SJCRH30 (cell line): ENCODE results near the gene GIGYF1. TPM values are rescaled to one million over a fixed set of nuclear protein-coding genes. Genes with fewer than 3 reads are reported as not detected.
"Not testable (repeated sequence)": the region's sequence is repeated elsewhere in the genome, so short reads cannot be mapped to it uniquely, and the experiment has no call there.

Experiments used
- DNase-seq, 2 experiments: peaks; one replicate each; pipeline ENCODE4 v3.0.0-alpha.2; 2015 to 2020
- H3K27ac ChIP-seq: fragments of 250-450 bp; sonication (Bioruptor Pico); 2 replicates; pipeline ENCODE4 v1.5.1; 2020; ENCODE audit warnings: mild to moderate bottlenecking, moderate library complexity
- H3K27me3 ChIP-seq: fragments of 250-450 bp; sonication (Bioruptor Pico); 2 replicates; pipeline ENCODE4 v1.5.1; 2020; ENCODE audit warnings: mild to moderate bottlenecking, moderate library complexity
- H3K36me3 ChIP-seq: fragments of 250-450 bp; sonication (Bioruptor Pico); 2 replicates; pipeline ENCODE4 v1.5.1; 2020; ENCODE audit warnings: mild to moderate bottlenecking, moderate library complexity
- H3K4me1 ChIP-seq: fragments of 250-450 bp; sonication (Bioruptor Pico); 2 replicates; pipeline ENCODE4 v1.5.1; 2020; ENCODE audit warnings: mild to moderate bottlenecking, moderate library complexity
- H3K4me3 ChIP-seq: fragments of 250-450 bp; sonication (Bioruptor Pico); 2 replicates; pipeline ENCODE4 v1.5.1; 2020; ENCODE audit warnings: mild to moderate bottlenecking, moderate library complexity
- H3K9me3 ChIP-seq: fragments of 250-450 bp; sonication (Bioruptor Pico); replicated peaks from 2 replicates; pipeline ENCODE4 v1.5.1; 2020; ENCODE audit warnings: mild to moderate bottlenecking, moderate library complexity
- total RNA-seq: library from RNA; depleted of rRNA; stranded (reverse); fragments of >200 nt; shearing (Covaris generic); gene quantifications from 2 replicates; pipeline ENCODE4 v1.2.3, GENCODE V29; 2014

Gene GIGYF1
- total RNA-seq, 1 experiment from 2014 or later: 22.6 TPM

DNA sequence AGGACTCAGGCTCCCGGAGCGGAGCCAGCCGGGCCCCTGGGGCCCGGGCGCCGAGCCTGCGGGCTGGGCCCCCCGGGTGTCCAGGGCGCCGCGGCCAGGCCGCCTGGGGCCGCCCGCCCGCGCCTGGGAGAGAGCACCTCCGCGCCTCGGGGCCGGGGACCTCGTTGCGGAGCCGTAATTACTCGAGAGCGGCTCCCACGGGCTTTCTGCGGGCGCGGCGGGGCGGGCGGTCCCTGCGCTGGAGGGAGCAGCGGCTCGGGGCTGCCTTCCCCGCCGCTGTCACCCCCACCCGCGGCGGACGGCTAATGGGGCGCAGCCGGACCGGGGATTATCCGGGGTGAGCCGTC is 19.0 kb downstream of the GIGYF1 start:
- no peak for DNase-seq
- no peak overlapping the region for H3K27ac ChIP-seq

DNA sequence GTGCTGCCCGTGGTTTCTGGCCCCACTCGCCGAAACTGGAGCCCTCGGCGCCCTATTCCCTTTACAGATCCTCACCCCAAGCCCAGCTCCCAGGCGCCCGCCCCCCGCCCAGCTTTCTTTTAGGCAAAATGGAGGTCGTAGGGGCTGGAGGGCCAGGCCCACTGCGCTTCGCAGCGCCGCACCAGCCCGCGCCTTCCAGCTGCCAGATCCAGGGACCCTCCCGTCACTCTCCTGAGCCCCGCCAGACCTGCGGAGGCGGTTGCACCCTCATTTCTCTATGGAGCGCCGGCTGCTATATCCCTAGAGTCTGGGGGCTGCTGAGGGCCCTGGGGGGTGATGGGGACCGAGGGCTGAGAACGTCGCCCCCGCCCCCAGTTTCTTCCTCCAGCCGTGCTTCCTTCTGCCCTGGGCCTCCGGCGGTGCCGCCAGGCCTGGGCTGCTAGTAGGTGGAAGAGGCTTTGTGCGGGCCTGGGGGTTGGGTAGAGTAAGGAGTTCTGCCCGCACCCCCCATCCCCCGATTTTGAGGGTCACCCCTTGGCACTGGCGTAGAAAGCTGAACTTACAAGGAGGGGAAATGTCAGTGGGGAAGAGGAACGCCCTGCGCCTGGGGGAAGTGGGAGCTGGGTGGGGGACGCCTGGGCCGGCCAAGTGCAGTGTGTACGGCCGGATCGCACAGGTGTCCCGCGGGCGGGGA is 19.5 kb downstream of the GIGYF1 start:
- Histone ChIP-seq H3K27ac (peak overlapping the region; percentile 6; the same call in 1 of the 2 replicates), H3K27me3 (no peaks in the 10 kb centered on the region), H3K36me3 (peaks cover 29% of the 10 kb centered on the region), H3K4me3 (peak overlapping the region; percentile 91), H3K9me3 (no peaks in the 10 kb centered on the region), H3K4me1 (no peaks in the 10 kb centered on the region)
- DNase-seq: peak in 1 of 2 experiments; percentile 48

More for the DNA sequence above, 19.0 kb downstream of the GIGYF1 start:
- no peaks in the 10 kb centered on the region for H3K4me1 ChIP-seq
- H3K9me3 ChIP-seq: no peaks in the 10 kb centered on the region
- peak overlapping the region; percentile 91 for H3K4me3 ChIP-seq
- H3K36me3 ChIP-seq: peaks cover 31% of the 10 kb centered on the region
- H3K27me3 ChIP-seq: no peaks in the 10 kb centered on the region

DNA sequence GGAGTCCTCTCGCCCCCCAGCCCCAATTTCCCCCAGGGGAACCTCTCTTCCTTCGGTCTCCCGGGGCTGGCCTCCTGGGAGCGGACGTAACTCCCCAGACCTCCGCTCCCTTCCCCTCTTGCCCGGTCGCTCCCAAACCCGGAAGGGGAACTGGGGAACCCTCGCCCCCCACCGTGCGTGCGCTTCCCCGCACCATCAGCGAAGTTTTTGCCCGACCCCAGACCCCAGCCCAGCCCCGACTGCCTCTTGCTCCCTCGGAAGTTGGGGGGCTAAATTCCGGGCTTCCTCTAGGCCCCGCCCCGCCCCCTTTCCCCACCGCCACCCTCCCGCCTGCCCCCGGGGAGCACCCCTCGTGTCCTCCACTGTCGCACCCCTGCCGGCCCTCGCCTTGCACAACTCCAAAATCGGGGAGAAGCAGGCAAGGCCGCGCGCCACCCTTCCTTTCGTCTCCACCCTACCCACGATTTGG is 20.1 kb downstream of the GIGYF1 start:
- Histone ChIP-seq H3K4me1 (no peaks in the 10 kb centered on the region), H3K9me3 (no peaks in the 10 kb centered on the region), H3K36me3 (peaks cover 23% of the 10 kb centered on the region), H3K27ac (peak overlapping the region; percentile 95; the same call in 1 of the 2 replicates), H3K4me3 (peak overlapping the region; percentile 91), H3K27me3 (no peaks in the 10 kb centered on the region)
- DNase-seq: peak in 1 of 2 experiments; percentile 46

DNA sequence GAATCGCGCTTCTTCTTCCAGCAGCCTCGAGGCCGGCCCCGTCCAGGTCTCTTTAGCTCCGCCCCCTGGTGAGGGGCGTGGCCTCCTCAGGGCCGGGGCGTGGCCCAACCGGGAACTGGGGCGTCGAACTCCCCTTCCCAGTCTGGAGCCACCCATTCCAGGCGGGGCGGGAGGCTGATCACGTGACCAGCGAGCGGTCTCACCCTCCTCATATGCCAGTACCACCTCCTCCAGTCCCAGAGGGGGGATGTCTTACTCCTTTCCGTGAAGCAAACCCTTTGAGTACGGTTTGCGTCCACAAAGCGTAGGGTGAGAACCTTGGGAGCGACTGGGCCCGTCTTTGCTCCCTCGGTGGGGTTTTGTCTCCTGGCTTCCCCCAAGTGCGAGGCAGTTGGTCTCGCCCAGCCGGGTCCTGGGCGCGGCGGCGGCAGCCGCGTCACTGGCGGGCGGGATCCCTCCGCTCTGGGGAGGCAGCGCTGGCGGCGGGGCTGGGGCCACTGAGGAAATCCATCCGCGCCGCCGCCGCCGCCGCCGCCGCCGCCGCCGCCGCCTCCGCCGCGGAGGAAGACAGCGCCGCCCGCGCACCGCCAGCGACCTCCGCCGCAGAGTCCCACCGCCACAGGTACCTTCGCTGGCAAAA is 20.6 kb downstream of the GIGYF1 start, which contains the start of gene GNB2:
TSS of gene GNB2 (plus strand) at position 439 of the 640 bp plus-strand sequence. CDS start 2,526 bp downstream, outside the sequence.
- peak; percentile 99 for DNase-seq
- Histone ChIP-seq H3K9me3 (no peaks in the 10 kb centered on the region), H3K27ac (peak within 1 kb of the TSS; percentile 95), H3K36me3 (peaks cover 17% of the 10 kb centered on the region), H3K27me3 (no peaks in the 10 kb centered on the region), H3K4me1 (no peaks in the 10 kb centered on the region), H3K4me3 (peak within 1 kb of the TSS; percentile 91)

DNA sequence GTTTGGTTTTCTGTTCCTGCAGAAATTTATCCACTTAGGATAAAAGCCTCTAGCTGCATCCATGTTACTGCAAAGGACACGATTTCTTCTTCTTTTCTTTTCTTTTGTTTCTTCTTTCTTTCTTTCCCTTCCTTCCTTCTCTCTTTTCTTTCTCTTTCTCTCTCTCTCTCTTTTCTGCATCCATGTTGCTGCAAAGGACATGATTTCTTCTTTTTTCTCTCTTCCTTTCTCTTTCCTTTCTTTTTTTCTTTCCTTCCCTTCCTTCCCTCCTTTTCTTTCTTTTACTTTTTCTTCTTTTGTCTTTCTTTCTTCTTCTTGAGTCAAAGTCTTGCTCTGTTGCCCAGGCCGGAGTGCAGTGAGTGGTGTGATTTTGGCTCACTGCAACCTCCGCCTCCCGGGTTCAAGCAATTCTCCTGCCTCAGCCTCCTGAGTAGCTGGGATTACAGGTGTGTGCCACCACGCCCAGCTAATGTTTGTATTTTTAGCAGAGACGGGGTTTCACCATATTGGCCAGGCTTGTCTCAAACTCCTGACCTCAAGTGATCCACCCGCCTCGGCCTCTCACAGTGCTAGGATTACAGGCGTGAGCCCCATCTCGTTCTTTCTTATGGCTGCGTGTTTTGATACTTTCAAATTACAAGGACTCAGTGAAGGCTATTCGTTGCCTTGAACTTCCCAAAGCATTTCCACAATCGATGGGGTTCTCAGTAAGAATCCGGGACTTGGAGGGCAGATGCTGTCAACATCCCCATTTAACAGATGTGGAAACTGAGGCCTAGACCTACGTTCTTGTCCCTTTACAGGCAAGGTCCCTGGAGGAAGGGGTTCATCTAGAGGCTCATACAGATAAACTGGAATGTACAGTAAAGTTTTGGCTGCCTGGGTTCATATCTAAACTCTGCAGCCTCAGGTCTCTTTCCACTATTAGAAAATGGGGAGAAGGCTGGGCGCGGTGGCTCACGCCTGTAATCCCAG is 22.4 kb downstream of the GIGYF1 start:
- no peak for DNase-seq
- Histone ChIP-seq H3K27me3 (no peaks in the 10 kb centered on the region), H3K36me3 (peaks cover 1% of the 10 kb centered on the region; the same call in 1 of the 2 replicates), H3K9me3 (no peaks in the 10 kb centered on the region), H3K27ac (no peak overlapping the region), H3K4me1 (no peaks in the 10 kb centered on the region), H3K4me3 (no peak overlapping the region)

DNA sequence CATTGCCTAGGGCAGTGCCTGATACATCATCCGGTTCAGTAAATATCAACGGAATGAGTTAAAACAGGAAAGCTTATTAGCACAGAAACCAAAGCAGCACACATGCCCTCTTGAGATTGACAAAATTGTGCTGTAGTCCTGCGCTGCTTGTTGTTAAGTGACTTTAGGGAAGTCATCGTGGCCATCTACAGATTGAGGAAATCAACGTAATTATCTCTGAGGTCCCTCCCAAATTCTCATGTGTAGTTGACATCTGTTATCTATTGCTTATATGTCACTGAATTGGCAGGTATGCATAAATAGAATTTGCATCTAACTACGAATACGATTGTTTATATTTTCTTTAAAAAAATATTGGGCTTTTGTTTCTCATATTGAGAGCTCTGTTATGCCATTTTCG is 24.0 kb downstream of the GIGYF1 start:
- Histone ChIP-seq H3K4me1 (no peaks in the 10 kb centered on the region), H3K4me3 (no peak overlapping the region), H3K36me3 (no peaks in the 10 kb centered on the region), H3K27ac (no peak overlapping the region), H3K9me3 (no peaks in the 10 kb centered on the region), H3K27me3 (no peaks in the 10 kb centered on the region)
- DNase-seq: no peak

DNA sequence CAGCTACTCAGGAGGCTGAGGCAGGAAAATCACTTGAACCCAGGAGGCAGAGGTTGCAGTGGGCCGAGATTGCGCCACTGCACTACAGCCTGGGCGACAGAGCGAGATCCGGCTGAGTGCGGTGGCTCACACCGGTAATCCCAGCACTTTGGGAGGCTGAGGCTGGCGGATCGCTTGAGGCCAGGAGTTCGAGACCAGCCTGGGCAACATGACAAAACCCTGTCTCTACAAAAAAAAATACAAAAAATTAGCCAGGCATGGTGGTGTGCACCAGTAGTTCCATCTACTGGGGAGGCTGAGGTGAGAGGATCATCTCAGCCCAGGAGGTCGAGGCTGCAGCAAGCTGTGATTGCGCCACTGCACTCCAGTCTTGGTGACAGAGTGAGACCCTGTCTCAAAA is 24.9 kb downstream of the GIGYF1 start:
- not testable (repeated sequence) for DNase-seq, H3K27me3 ChIP-seq, H3K4me1 ChIP-seq, H3K9me3 ChIP-seq, H3K36me3 ChIP-seq, H3K27ac ChIP-seq, H3K4me3 ChIP-seq

DNA sequence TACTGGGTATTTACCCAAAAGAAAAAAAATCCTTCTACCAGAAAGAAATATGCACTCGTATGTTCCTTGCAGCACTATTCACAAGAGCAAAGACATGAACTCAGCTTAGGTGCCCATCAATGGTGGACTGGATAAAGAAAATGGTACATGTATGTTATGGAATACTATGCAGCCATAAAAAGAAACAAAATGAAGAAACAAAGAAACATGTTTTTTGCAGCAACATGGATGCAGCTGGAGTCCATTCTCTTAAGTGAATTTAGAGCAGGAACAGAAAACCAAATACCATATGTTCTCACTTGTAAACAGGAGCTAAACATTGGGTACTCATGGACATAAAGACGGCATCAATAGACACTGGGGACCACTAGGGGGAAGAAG is 26.0 kb downstream of the GIGYF1 start:
- no peak for DNase-seq
- H3K27me3 ChIP-seq: no peaks in the 10 kb centered on the region
- H3K27ac ChIP-seq: no peak overlapping the region
- H3K9me3 ChIP-seq: no peaks in the 10 kb centered on the region
- H3K4me1 ChIP-seq: no peaks in the 10 kb centered on the region
- H3K4me3 ChIP-seq: no peak overlapping the region
- no peaks in the 10 kb centered on the region for H3K36me3 ChIP-seq

DNA sequence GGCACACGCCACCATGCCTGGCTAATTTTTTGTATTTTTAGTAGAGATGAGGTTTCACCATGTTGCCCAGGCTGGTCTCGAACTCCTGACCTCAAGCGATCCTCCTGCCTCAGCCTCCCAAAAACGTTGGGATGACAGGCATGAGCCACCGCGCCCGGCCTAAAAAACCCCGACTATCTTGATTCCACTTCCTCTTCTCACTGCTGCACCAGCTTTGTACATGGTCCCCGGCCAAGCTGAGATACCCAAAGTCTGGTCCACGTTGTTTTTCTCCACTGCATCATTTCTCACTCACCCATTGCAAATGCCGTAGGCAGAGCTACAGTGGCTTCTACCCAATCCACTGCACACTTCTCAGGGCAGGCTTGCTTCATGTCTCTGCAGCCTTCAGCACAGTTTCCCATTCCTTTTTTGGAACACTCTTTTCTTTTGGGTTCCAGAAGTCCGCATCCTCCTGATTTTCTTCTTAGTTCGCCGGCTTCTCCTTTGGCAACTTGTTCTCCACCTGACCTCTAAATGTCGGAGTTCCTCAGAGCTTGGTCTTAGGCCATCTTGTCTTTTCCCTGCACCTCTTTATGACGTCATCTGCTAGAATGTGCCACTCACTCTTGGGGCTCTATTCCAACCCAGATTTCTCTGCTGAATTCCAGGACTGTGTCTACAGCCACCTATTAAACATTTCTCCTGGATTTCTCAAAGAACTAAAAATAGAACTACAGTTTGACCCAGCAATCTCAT is 26.6 kb downstream of the GIGYF1 start:
- H3K36me3 ChIP-seq: no peaks in the 10 kb centered on the region
- DNase-seq: no peak
- no peaks in the 10 kb centered on the region for H3K4me1 ChIP-seq
- H3K4me3 ChIP-seq: no peak overlapping the region
- no peaks in the 10 kb centered on the region for H3K9me3 ChIP-seq
- no peaks in the 10 kb centered on the region for H3K27me3 ChIP-seq
- H3K27ac ChIP-seq: no peak overlapping the region

DNA sequence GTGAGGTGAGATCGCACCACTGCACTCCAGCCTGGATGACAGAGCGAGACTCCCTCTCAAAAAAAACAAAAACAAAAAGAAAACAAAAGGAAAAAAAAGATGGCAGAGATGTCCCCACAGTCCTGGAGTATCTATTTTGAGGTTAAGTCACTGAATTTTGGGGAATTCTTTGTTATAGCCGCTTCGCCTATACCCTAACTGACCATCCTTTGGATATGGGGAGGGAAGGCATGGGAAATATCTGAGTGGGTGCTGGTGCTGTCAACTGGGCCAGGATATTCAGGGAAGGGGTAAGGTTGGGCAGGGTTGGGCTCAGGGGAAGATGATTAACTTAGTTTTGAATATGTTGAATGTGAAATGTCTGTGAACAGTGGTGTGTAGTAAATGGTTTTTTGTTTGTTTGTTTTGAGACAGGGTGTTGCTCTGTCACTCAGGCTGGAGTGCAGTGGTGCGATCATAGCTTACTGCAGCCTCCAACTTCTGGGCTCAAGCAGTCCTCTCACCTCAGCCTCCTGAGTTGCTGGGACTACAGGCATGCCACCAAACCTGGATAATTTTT is 28.8 kb downstream of the GIGYF1 start:
- Histone ChIP-seq H3K27ac (no peak overlapping the region), H3K36me3 (no peaks in the 10 kb centered on the region), H3K9me3 (no peaks in the 10 kb centered on the region), H3K4me1 (no peaks in the 10 kb centered on the region), H3K27me3 (no peaks in the 10 kb centered on the region), H3K4me3 (no peak overlapping the region)
- no peak for DNase-seq

DNA sequence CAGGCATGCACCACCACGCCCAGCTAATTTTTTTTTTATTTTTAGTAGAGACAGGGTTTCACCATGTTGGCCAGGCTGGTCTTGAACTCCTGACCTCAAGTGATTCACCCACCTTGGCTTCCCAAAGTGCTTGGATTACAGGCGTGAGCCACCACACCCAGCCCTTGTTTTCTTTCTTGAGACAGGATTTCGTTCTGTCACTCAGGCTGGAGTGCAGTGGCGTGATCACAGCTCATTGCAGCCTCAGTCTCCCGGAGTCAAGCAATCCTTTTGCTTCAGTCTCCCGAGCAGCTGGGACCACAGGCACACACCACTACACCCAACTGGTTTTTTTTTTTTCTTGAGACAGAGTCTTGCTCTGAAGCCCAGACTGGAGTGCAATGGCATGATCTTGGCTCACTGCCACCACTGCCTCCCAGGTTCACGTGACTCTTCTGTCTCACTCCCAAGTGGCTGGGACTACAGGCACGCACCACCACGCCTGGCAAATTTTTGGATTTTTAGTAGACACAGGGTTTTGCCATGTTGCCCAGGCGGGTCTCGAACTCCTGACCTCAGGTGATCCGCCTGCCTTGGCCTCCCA is 31.8 kb downstream of the GIGYF1 start:
- H3K9me3 ChIP-seq, DNase-seq, H3K4me3 ChIP-seq, H3K36me3 ChIP-seq, H3K4me1 ChIP-seq, H3K27ac ChIP-seq, H3K27me3 ChIP-seq: not testable (repeated sequence)

DNA sequence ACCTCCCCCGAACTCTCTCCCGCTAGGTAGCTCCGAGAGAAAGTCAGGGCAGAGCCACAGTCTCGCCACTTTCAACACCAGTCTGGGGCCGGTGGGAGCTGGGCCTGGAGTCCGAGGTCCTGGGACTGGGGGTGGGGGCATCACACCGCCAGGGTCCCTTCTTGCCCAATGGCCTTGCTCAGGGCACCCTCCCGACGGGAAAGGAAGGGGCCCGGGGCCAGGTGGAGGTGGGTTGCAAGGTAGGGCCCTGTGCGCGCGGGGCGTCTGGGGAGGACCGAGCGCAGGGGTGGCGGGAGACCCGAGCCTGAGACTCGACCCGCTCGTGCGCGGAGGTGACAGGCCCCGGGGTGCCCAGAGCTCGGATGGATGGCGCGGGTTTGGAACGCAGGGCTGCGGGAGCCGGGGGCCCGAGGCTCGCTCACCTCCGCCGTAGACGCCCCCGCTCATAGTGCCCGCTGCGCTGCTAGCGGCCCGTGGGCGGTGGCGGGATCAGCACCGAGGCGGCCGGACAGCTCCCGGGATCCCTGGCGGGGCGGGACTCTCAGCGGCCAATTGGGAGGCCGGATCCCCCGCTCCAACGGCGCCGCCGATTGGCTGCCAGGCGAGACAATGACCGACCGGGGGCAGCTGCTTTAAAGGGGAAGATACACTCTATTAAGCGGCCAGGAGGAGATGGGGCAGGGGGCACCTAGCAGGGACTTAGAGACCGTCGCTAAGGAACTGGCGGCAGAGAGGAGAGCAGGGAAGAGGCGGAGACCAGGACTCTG is 38.0 kb downstream of the GIGYF1 start, which contains the start of gene ACTL6B:
TSS of gene ACTL6B (minus strand) at position 541 of the 767 bp plus-strand sequence. CDS start at position 447, 94 bp downstream.
- no peak within 1 kb of the TSS for H3K27ac ChIP-seq
- DNase-seq: peak in 1 of 2 experiments; percentile 23

More for the DNA sequence above, 38.0 kb downstream of the GIGYF1 start, which contains the start of gene ACTL6B:
- H3K4me3 ChIP-seq: no peak within 1 kb of the TSS
- no peaks in the 10 kb centered on the region for H3K4me1 ChIP-seq
- no peaks in the 10 kb centered on the region for H3K27me3 ChIP-seq
- no peaks in the 10 kb centered on the region for H3K9me3 ChIP-seq
- no peaks in the 10 kb centered on the region for H3K36me3 ChIP-seq
